ENCODE data around the gene EVX2.

EVX2 gene

GRCh38 chr2:176076063-176076462 is 7.7 kb downstream of the EVX2 start:
- H3K79me2 ChIP-seq (ENCODE audit: insufficient read depth, low read length), result no peaks in the 10 kb centered on the region
- H4K20me1 ChIP-seq (ENCODE audit: insufficient read depth, low read length), result no peaks in the 10 kb centered on the region
- H3K4me1 ChIP-seq (ENCODE audit: insufficient read depth, low read length, severe bottlenecking), result no peaks in the 10 kb centered on the region
- no peaks in the 10 kb centered on the region for H3F3A ChIP-seq (ENCODE audit: insufficient read depth, low read length)
- H3K9me3 ChIP-seq (ENCODE audit: low read length), result no peaks in the 10 kb centered on the region
- no peak overlapping the region for H3K9ac ChIP-seq (ENCODE audit: low read length)
- H3K9me2 ChIP-seq (ENCODE audit: low read depth, low read length), result no peaks in the 10 kb centered on the region
- H3K4me3 ChIP-seq (ENCODE audit: low read depth, low read length, poor library complexity, severe bottlenecking), result no peak overlapping the region
- TF ChIP-seq EZH2 (IDR thresholded peaks at IDR 0.05; ENCODE audit: borderline replicate concordance, low read length) (no peak), CTCF (IDR thresholded peaks at IDR 0.05; ENCODE audit: low read length) (no peak)
- H2AFZ ChIP-seq (ENCODE audit: low read length), result no peak overlapping the region
- no peaks in the 10 kb centered on the region for H3K36me3 ChIP-seq (ENCODE audit: insufficient read depth, low read length)
- no peak overlapping the region for H3K4me2 ChIP-seq (ENCODE audit: low read length)
- no peak overlapping the region for H3K27ac ChIP-seq (ENCODE audit: low read depth, low read length, poor library complexity, severe bottlenecking)
- H3K27me3 ChIP-seq (ENCODE audit: insufficient read depth, low read length), result no peaks in the 10 kb centered on the region

GRCh38 chr2:176075481-176075880 is 8.3 kb downstream of the EVX2 start:
- no peaks in the 10 kb centered on the region for H4K20me1 ChIP-seq (ENCODE audit: insufficient read depth, low read length)
- no peak overlapping the region for H3K9ac ChIP-seq (ENCODE audit: low read length)
- no peaks in the 10 kb centered on the region for H3K36me3 ChIP-seq (ENCODE audit: insufficient read depth, low read length)
- H3K9me3 ChIP-seq (ENCODE audit: low read length), result no peaks in the 10 kb centered on the region
- H3K4me3 ChIP-seq (ENCODE audit: low read depth, low read length, poor library complexity, severe bottlenecking), result no peak overlapping the region
- H2AFZ ChIP-seq (ENCODE audit: low read length), result no peak overlapping the region
- H3K27ac ChIP-seq (ENCODE audit: low read depth, low read length, poor library complexity, severe bottlenecking), result no peak overlapping the region
- no peaks in the 10 kb centered on the region for H3K27me3 ChIP-seq (ENCODE audit: insufficient read depth, low read length)
- H3K4me1 ChIP-seq (ENCODE audit: insufficient read depth, low read length, severe bottlenecking), result no peaks in the 10 kb centered on the region
- H3K79me2 ChIP-seq (ENCODE audit: insufficient read depth, low read length), result no peaks in the 10 kb centered on the region
- no peaks in the 10 kb centered on the region for H3K9me2 ChIP-seq (ENCODE audit: low read depth, low read length)
- TF ChIP-seq EZH2 (IDR thresholded peaks at IDR 0.05; ENCODE audit: borderline replicate concordance, low read length) (no peak), CTCF (IDR thresholded peaks at IDR 0.05; ENCODE audit: low read length) (no peak)
- H3F3A ChIP-seq (ENCODE audit: insufficient read depth, low read length), result no peaks in the 10 kb centered on the region
- H3K4me2 ChIP-seq (ENCODE audit: low read length), result no peak overlapping the region

- Histone ChIP-seq H3K4me1 (ENCODE audit: insufficient read depth, low read length, severe bottlenecking) (no peaks in the 10 kb centered on the region), H3K4me2 (ENCODE audit: low read length) (no peak overlapping the region), H3K9me3 (ENCODE audit: low read length) (no peaks in the 10 kb centered on the region), H3K4me3 (ENCODE audit: low read depth, low read length, poor library complexity, severe bottlenecking) (no peak overlapping the region), H3F3A (ENCODE audit: insufficient read depth, low read length) (no peaks in the 10 kb centered on the region), H3K27me3 (ENCODE audit: insufficient read depth, low read length) (no peaks in the 10 kb centered on the region), H3K79me2 (ENCODE audit: insufficient read depth, low read length) (no peaks in the 10 kb centered on the region), H3K27ac (ENCODE audit: low read depth, low read length, poor library complexity, severe bottlenecking) (no peak overlapping the region), H4K20me1 (ENCODE audit: insufficient read depth, low read length) (no peaks in the 10 kb centered on the region), H3K36me3 (ENCODE audit: insufficient read depth, low read length) (no peaks in the 10 kb centered on the region), H2AFZ (ENCODE audit: low read length) (no peak overlapping the region), H3K9me2 (ENCODE audit: low read depth, low read length) (no peaks in the 10 kb centered on the region), H3K9ac (ENCODE audit: low read length) (no peak overlapping the region)
- TF ChIP-seq EZH2 (IDR thresholded peaks at IDR 0.05; ENCODE audit: borderline replicate concordance, low read length) (no peak), CTCF (IDR thresholded peaks at IDR 0.05; ENCODE audit: low read length) (no peak)
These were observed 8.8 kb downstream of the EVX2 start for GRCh38 chr2:176074919-176075425.

Measured in OCI-LY1 (cell line).